ENCODE data around the gene DIP2C.

Gene DIP2C

GRCh38 chr10:676178-676577 lies 13.3 kb downstream of the DIP2C start:
- no peak for DNase-seq (ENCODE audit: low read depth in 3 of 3)

GRCh38 chr10:675532-675931 lies 13.9 kb downstream of the DIP2C start:
- DNase-seq (ENCODE audit: low read depth in 3 of 3): no peak

- no peak for DNase-seq (ENCODE audit: low read depth in 3 of 3)
These were observed 16.0 kb downstream of the DIP2C start for GRCh38 chr10:673492-673891.

- DNase-seq (ENCODE audit: low read depth in 3 of 3): no peak
These were observed 16.5 kb downstream of the DIP2C start for GRCh38 chr10:672992-673391.

GRCh38 chr10:672203-672602 lies 17.3 kb downstream of the DIP2C start:
- DNase-seq (ENCODE audit: low read depth in 3 of 3): no peak

GRCh38 chr10:670990-671389 lies 18.5 kb downstream of the DIP2C start:
- DNase-seq (ENCODE audit: low read depth in 3 of 3): no peak

- no peak for DNase-seq (ENCODE audit: low read depth in 3 of 3)
These were observed 19.4 kb downstream of the DIP2C start for GRCh38 chr10:670038-670437.

GRCh38 chr10:668786-669485 lies 20.5 kb downstream of the DIP2C start:
- no peak for DNase-seq (ENCODE audit: low read depth in 3 of 3)

GRCh38 chr10:667602-668143 lies 21.8 kb downstream of the DIP2C start:
- no peak for DNase-seq (ENCODE audit: low read depth in 3 of 3)

- no peak for DNase-seq (ENCODE audit: low read depth in 3 of 3)
These were observed 22.4 kb downstream of the DIP2C start for GRCh38 chr10:667096-667495.

- DNase-seq (ENCODE audit: low read depth in 3 of 3): no peak
These were observed 23.0 kb downstream of the DIP2C start for GRCh38 chr10:666237-667012.

- no peak for DNase-seq (ENCODE audit: low read depth in 3 of 3)
These were observed 23.8 kb downstream of the DIP2C start for GRCh38 chr10:665579-666091.

- no peak for DNase-seq (ENCODE audit: low read depth in 3 of 3)
These were observed 24.6 kb downstream of the DIP2C start for GRCh38 chr10:664893-665292.

GRCh38 chr10:664301-664700 lies 25.2 kb downstream of the DIP2C start:
- DNase-seq (ENCODE audit: low read depth in 3 of 3): no peak

- no peak for DNase-seq (ENCODE audit: low read depth in 3 of 3)
These were observed 25.6 kb downstream of the DIP2C start for GRCh38 chr10:663831-664251.

GRCh38 chr10:663466-663751 lies 26.1 kb downstream of the DIP2C start:
- DNase-seq (ENCODE audit: low read depth in 3 of 3): no peak

- no peak for DNase-seq (ENCODE audit: low read depth in 3 of 3)
These were observed 26.6 kb downstream of the DIP2C start for GRCh38 chr10:662686-663465.

GRCh38 chr10:662223-662605 lies 27.3 kb downstream of the DIP2C start:
- no peak for DNase-seq (ENCODE audit: low read depth in 3 of 3)

- DNase-seq (ENCODE audit: low read depth in 3 of 3): no peak
These were observed 27.8 kb downstream of the DIP2C start for GRCh38 chr10:661597-662222.

- DNase-seq (ENCODE audit: low read depth in 3 of 3): no peak
These were observed 28.4 kb downstream of the DIP2C start for GRCh38 chr10:660970-661596.

GRCh38 chr10:660413-660969 lies 29.0 kb downstream of the DIP2C start:
- no peak for DNase-seq (ENCODE audit: low read depth in 3 of 3)
